ENCODE data around the gene WDR45B. TPM values are rescaled to one million over a fixed set of nuclear protein-coding genes. Genes with fewer than 3 reads are reported as not detected.
A peak's percentile ranks its signal among the peaks of the same experiment; 100 is the strongest.

The WDR45B gene
- total RNA-seq, 4 donors from 2014 or later: 68.8 to 90.0 (median 77.2) TPM

DNA sequence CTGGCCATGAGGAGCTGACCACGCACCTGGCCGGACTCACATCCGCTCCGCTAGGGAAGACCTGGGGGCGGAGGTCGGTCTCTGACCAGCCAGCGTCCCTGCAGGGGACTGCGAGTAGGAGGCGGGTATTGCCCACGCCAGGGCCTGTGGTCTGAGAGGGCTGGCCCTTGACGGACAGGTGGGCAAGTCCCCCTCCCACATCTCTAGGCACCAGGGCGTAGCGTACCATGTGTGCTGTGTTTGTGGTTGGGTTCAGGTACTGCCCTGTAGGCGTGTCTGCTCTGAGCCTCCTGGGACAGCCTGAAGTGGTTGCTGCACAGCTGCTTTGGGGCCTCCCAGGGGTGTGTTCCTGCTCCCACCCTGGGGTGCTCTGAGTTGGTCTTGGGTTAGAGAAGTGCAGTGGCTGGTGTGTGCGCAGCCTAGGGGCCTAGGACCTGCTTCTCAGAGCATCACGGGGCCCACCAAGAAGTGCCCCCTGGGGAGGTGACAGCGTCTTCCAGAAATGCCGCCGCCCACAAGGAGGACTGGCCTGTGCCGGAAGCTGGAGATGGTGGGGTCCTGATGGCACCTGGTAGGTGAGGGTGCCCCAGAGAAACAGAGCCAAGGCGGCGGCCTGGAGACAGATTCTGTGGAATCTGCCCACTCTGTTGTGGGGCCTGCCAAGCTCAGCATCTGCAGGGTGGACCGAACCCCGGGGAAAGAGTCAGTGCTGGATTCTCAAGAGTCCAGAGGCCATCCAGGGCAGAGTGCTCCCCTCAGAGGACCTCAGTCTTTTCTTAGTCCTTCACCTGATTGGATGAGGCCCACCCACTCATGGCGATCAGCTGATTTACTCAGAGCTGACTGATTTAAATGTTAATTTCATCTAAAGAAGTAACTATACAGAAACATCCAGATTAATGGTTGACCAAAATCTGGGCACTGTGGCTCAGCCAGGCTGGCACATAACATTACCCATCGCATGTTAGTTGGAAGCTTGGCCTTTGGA, 48.3 kb downstream of the WDR45B start:
- Histone ChIP-seq H3K27ac (no peak overlapping the region), H3K36me3 (peaks cover 0 to 75% (median 0%) of the 10 kb centered on the region in 3 donors)
- TF ChIP-seq POLR2A (IDR thresholded peaks at IDR 0.05): no peak

GRCh38 chr17:82598256-82599119, 49.8 kb downstream of the WDR45B start:
- peaks cover 0 to 69% (median 0%) of the 10 kb centered on the region in 3 donors for H3K36me3 ChIP-seq

More for the DNA sequence above, 48.3 kb downstream of the WDR45B start:
- Histone ChIP-seq H3K4me3 (no peak overlapping the region), H3K27me3 (no peaks in the 10 kb centered on the region), H3K4me1 (peaks cover 0 to 15% (median 5%) of the 10 kb centered on the region in 4 donors), H3K9me3 (no peaks in the 10 kb centered on the region)
- no peak for DNase-seq

DNA sequence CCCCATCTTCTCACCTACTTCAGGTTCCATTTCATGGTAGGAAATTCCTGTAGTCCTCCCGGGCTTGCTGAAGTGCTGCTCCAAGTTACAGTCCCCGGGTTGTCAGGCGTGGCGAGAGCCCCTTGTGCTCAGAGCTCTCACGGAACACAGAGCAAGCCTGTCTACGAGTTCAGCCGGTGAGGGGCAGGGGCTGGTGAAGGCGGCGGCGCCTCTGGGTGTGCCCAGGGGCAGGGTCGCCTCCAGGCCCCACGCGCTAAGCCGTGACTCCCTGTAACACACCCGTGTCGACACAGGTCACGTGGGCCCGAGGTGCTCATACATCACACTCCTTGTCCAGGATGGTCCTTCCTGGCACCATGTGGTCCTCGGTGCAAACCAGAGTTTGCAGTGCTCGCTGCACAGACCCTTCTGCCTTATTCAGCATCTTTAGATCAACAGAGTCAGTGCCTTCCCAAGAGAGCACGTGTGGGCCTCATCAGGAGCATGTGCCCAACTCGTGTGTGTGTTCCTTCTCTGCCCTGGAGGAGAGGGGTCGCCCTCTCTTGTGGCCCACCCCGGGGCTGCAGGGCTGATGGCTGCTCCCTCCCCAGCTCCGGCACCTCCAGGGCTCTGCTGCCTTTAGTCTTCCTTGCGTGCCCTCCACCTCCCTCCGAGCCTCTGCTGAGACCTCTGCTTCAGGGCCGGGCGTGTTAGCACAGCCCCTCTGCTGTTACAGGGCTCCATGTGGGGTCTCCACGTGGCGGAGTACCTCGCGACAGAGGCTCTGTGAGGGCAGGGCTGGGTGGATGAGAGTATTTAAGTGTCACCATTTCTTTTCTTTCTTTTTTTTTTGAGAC, 51.2 kb downstream of the WDR45B start:
- peaks cover 7 to 29% (median 18%) of the 10 kb centered on the region in 4 donors for H3K4me1 ChIP-seq

More at GRCh38 chr17:82598256-82599119, 49.8 kb downstream of the WDR45B start:
- peaks cover 7 to 22% (median 12%) of the 10 kb centered on the region in 4 donors for H3K4me1 ChIP-seq
- H3K9me3 ChIP-seq: no peaks in the 10 kb centered on the region
- H3K4me3 ChIP-seq: no peak overlapping the region
- H3K27me3 ChIP-seq: no peaks in the 10 kb centered on the region
- no peak overlapping the region for H3K27ac ChIP-seq
- TF ChIP-seq, protein P1, sequence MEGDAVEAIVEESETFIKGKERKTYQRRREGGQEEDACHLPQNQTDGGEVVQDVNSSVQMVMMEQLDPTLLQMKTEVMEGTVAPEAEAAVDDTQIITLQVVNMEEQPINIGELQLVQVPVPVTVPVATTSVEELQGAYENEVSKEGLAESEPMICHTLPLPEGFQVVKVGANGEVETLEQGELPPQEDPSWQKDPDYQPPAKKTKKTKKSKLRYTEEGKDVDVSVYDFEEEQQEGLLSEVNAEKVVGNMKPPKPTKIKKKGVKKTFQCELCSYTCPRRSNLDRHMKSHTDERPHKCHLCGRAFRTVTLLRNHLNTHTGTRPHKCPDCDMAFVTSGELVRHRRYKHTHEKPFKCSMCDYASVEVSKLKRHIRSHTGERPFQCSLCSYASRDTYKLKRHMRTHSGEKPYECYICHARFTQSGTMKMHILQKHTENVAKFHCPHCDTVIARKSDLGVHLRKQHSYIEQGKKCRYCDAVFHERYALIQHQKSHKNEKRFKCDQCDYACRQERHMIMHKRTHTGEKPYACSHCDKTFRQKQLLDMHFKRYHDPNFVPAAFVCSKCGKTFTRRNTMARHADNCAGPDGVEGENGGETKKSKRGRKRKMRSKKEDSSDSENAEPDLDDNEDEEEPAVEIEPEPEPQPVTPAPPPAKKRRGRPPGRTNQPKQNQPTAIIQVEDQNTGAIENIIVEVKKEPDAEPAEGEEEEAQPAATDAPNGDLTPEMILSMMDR (IDR thresholded peaks at IDR 0.05): no peak
- TF ChIP-seq POLR2A (IDR thresholded peaks at IDR 0.05): no peak
- DNase-seq: no peak

GRCh38 chr17:82596296-82596695, 51.9 kb downstream of the WDR45B start:
- Histone ChIP-seq H3K4me1 (peaks cover 7 to 30% (median 22%) of the 10 kb centered on the region in 4 donors), H3K27ac (peak overlapping the region in 1 of 4 donors; percentile 26), H3K27me3 (no peaks in the 10 kb centered on the region), H3K36me3 (peaks cover 0 to 47% (median 0%) of the 10 kb centered on the region in 3 donors), H3K4me3 (no peak overlapping the region), H3K9me3 (no peaks in the 10 kb centered on the region)
- no peak for DNase-seq
- TF ChIP-seq, protein P1 (IDR thresholded peaks at IDR 0.05): no peak
- TF ChIP-seq POLR2A (IDR thresholded peaks at IDR 0.05): no peak

More for the DNA sequence above, 51.2 kb downstream of the WDR45B start:
- H3K9me3 ChIP-seq: no peaks in the 10 kb centered on the region
- no peak overlapping the region for H3K4me3 ChIP-seq
- no peaks in the 10 kb centered on the region for H3K27me3 ChIP-seq
- no peak for DNase-seq
- no peak overlapping the region for H3K27ac ChIP-seq
- H3K36me3 ChIP-seq: peaks cover 0 to 55% (median 0%) of the 10 kb centered on the region in 3 donors
- TF ChIP-seq POLR2A (IDR thresholded peaks at IDR 0.05): no peak
- TF ChIP-seq, protein P1 (IDR thresholded peaks at IDR 0.05): no peak

DNA sequence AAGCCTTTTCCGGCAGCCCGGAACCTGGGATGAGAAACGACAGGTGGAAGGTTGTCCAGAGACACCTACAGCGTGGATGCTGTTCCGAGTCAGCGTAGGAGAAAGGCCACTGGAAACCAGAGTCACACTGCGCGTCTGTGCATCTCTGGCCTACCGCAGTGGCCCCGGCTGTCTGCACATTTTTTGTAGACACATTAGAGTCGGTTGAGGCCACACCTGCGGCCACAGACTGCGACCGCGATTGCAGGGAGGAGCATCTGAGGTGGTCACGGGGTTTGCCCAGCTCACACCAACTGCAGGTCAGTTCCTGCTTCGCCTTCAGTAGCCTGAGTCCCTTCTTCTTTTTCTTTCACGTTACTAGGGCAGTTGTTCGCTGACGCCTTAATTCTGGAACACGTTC, 52.4 kb downstream of the WDR45B start:
- H3K27me3 ChIP-seq: no peaks in the 10 kb centered on the region
- H3K36me3 ChIP-seq: peaks cover 0 to 43% (median 0%) of the 10 kb centered on the region in 3 donors
- peak in 2 of 3 donors; percentile 72 to 84 for DNase-seq
- no peaks in the 10 kb centered on the region for H3K9me3 ChIP-seq
- peak overlapping the region in 1 of 4 donors; percentile 26 for H3K27ac ChIP-seq
- H3K4me3 ChIP-seq: no peak overlapping the region
- TF ChIP-seq POLR2A (IDR thresholded peaks at IDR 0.05): no peak
- TF ChIP-seq, protein P1 (IDR thresholded peaks at IDR 0.05): no peak
- peaks cover 7 to 30% (median 24%) of the 10 kb centered on the region in 4 donors for H3K4me1 ChIP-seq

Data from Peyer's patch (tissue), 4 donors.